ENCODE measurements around the gene DDAH2. TPM values are rescaled to one million over a fixed set of nuclear protein-coding genes. Genes with fewer than 3 reads are reported as not detected.
A peak's percentile ranks its signal among the peaks of the same experiment; 100 is the strongest.

The DDAH2 gene
- total and polyA plus RNA-seq, 10 of the 15 experiments (the other 5 are each of a cell fraction or from before 2014, with no cell fraction given), result 0.35 to 9.9 (median 6.2) TPM

- TF ChIP-seq NFXL1 (IDR thresholded peaks at IDR 0.05; ENCODE audit: borderline replicate concordance) (no peak), RELA (IDR thresholded peaks at IDR 0.05; ENCODE audit: borderline replicate concordance, partially characterized antibody) (no peak), TAF1 (IDR thresholded peaks at IDR 0.05; ENCODE audit: borderline replicate concordance, low read depth, low read length) (peak; percentile 84; the same call in 1 of the 2 replicates), NR2F1 (conservative IDR thresholded peaks at IDR 0.05) (no peak), NFYA (IDR thresholded peaks at IDR 0.05; ENCODE audit: borderline replicate concordance, low read depth, low read length) (no peak), SMAD5 (IDR thresholded peaks at IDR 0.05; ENCODE audit: low read depth) (peak; percentile 69), ETV6 (conservative IDR thresholded peaks at IDR 0.05 in 1 of 2, IDR thresholded peaks at IDR 0.05 in 1 of 2; ENCODE audit: borderline replicate concordance in 1 of 2, low read depth in 1 of 2) (no peak), ZNF622 (IDR thresholded peaks at IDR 0.05) (no peak), CEBPZ (IDR thresholded peaks at IDR 0.05; ENCODE audit: low read depth, low read length) (no peak), EED (IDR thresholded peaks at IDR 0.05; ENCODE audit: low read depth) (peak; percentile 52), MEF2A (IDR thresholded peaks at IDR 0.05; ENCODE audit: insufficient read depth, low read depth, low read length) (no peak), BHLHE40 (IDR thresholded peaks at IDR 0.05; ENCODE audit: borderline replicate concordance in 1 of 2, low read depth in 2 of 2, low read length in 1 of 2) (no peak)
These were observed 7.1 kb upstream of the DDAH2 start, which contains the start of gene CLIC1 (continued) for GRCh38 chr6:31736021-31736767.
